HepG2 (cell line): ENCODE results near the gene CDC42EP1. TPM values are rescaled to one million over a fixed set of nuclear protein-coding genes. Genes with fewer than 3 reads are reported as not detected.

ENCODE experiments used
- AGO1 ChIP-seq: fragments of 200-400 bp; formaldehyde crosslinking; IDR thresholded peaks from 2 replicates; pipeline ENCODE4 v1.6.1; 2017; ENCODE audit warnings: mild to moderate bottlenecking, low read depth, low read length, moderate library complexity; ENCODE audit not compliant: poor library complexity, severe bottlenecking
- BRD4 ChIP-seq: sonication (generic); formaldehyde crosslinking; IDR thresholded peaks from 2 replicates; pipeline ENCODE4 v1.4.0; 2020; ENCODE audit warnings: missing genetic modification reagents
- ETS1 ChIP-seq: sonication (generic); formaldehyde crosslinking; IDR thresholded peaks from 2 replicates; pipeline ENCODE4 v1.4.0; 2020; ENCODE audit warnings: missing genetic modification reagents
- GTF3A ChIP-seq: sonication (generic); formaldehyde crosslinking; conservative IDR thresholded peaks from 2 replicates; pipeline ENCODE4 v1.4.0; 2020; ENCODE audit warnings: mild to moderate bottlenecking, missing genetic modification reagents
- HDAC6 ChIP-seq: fragments of 200-600 bp; sonication (generic); IDR thresholded peaks from 2 replicates; pipeline ENCODE4 v1.7.0; 2017; ENCODE audit warnings: mild to moderate bottlenecking, antibody characterized with exemption, low read length, low read depth
- HMGA1 ChIP-seq: sonication (generic); formaldehyde crosslinking; conservative IDR thresholded peaks from 2 replicates; pipeline ENCODE4 v1.4.0; 2020; ENCODE audit warnings: missing genetic modification reagents
- KLF11 ChIP-seq: IDR thresholded peaks from 2 replicates; pipeline ENCODE4 v1.6.1; 2016; ENCODE audit warnings: missing compliant biosample characterization
- NR3C1 ChIP-seq: sonication (generic); formaldehyde crosslinking; IDR thresholded peaks from 2 replicates; pipeline ENCODE4 v1.4.0; 2020; ENCODE audit warnings: missing genetic modification reagents
- POLR2AphosphoS5 ChIP-seq: IDR thresholded peaks from 2 replicates; pipeline ENCODE4 v1.6.1; 2012; ENCODE audit warnings: low read depth, low read length
- PTBP1 ChIP-seq: fragments of 200-400 bp; formaldehyde crosslinking; IDR thresholded peaks from 2 replicates; pipeline ENCODE4 v1.6.1; 2018; ENCODE audit warnings: low read length, low read depth; ENCODE audit not compliant: poor library complexity, severe bottlenecking
- RELA ChIP-seq: sonication (generic); formaldehyde crosslinking; IDR thresholded peaks from 2 replicates; pipeline ENCODE4 v1.4.0; 2020; ENCODE audit warnings: missing genetic modification reagents
- SRF ChIP-seq: IDR thresholded peaks from 2 replicates; pipeline ENCODE4 v1.6.1; 2011; ENCODE audit warnings: mild to moderate bottlenecking, low read depth, low read length, moderate library complexity
- TBX2 ChIP-seq: sonication (generic); formaldehyde crosslinking; IDR thresholded peaks from 2 replicates; pipeline ENCODE4 v1.5.0; 2020; ENCODE audit warnings: missing genetic modification reagents, mild to moderate bottlenecking, borderline replicate concordance
- U2AF2 ChIP-seq: fragments of 200-400 bp; formaldehyde crosslinking; IDR thresholded peaks from 2 replicates; pipeline ENCODE4 v1.6.1; 2017; ENCODE audit warnings: low read depth, mild to moderate bottlenecking, low read length
- XBP1 ChIP-seq: sonication (generic); formaldehyde crosslinking; IDR thresholded peaks from 2 replicates; pipeline ENCODE4 v1.5.0; 2020; ENCODE audit warnings: missing genetic modification reagents
- YEATS2 ChIP-seq: sonication (generic); formaldehyde crosslinking; IDR thresholded peaks from 2 replicates; pipeline ENCODE4 v1.4.0; 2020; ENCODE audit warnings: missing genetic modification reagents, borderline replicate concordance
- ZBTB2 ChIP-seq: sonication (generic); formaldehyde crosslinking; IDR thresholded peaks from 2 replicates; pipeline ENCODE4 v1.8.0; 2022; ENCODE audit warnings: low read depth, missing genetic modification reagents
- ZC3H4 ChIP-seq: sonication (generic); formaldehyde crosslinking; IDR thresholded peaks from 2 replicates; pipeline ENCODE4 v1.4.0; 2020; ENCODE audit warnings: missing genetic modification reagents, borderline replicate concordance
- ZNF12 ChIP-seq: sonication (generic); formaldehyde crosslinking; IDR thresholded peaks from 2 replicates; pipeline ENCODE4 v1.5.0; 2020; ENCODE audit warnings: missing genetic modification reagents
- ZNF17 ChIP-seq: sonication (generic); formaldehyde crosslinking; IDR thresholded peaks from 2 replicates; pipeline ENCODE4 v1.5.0; 2020; ENCODE audit warnings: mild to moderate bottlenecking, missing genetic modification reagents
- ZNF281 ChIP-seq: sonication (generic); formaldehyde crosslinking; IDR thresholded peaks from 2 replicates; pipeline ENCODE4 v1.4.0; 2020; ENCODE audit warnings: missing genetic modification reagents, borderline replicate concordance
- ZNF317 ChIP-seq: sonication (generic); formaldehyde crosslinking; IDR thresholded peaks from 2 replicates; pipeline ENCODE4 v1.5.0; 2020; ENCODE audit warnings: mild to moderate bottlenecking, missing genetic modification reagents
- ZNF33B ChIP-seq: sonication (generic); formaldehyde crosslinking; IDR thresholded peaks from 2 replicates; pipeline ENCODE4 v1.5.1; 2020; ENCODE audit warnings: mild to moderate bottlenecking, missing genetic modification reagents
- ZNF543 ChIP-seq: sonication (generic); formaldehyde crosslinking; IDR thresholded peaks from 2 replicates; pipeline ENCODE4 v1.4.0; 2020; ENCODE audit warnings: mild to moderate bottlenecking, missing genetic modification reagents
- ZNF792 ChIP-seq: IDR thresholded peaks from 2 replicates; pipeline ENCODE4 v1.6.1; 2016
- ZSCAN22 ChIP-seq: sonication (generic); formaldehyde crosslinking; IDR thresholded peaks from 2 replicates; pipeline ENCODE4 v1.4.0; 2020; ENCODE audit warnings: mild to moderate bottlenecking, missing genetic modification reagents
- polyA plus RNA-seq, 8 experiments: library from polyadenylated mRNA; depleted of rRNA in 3 of 8; stranded (reverse) in 7 of 8; unstranded in 1 of 8; fragments of >200 nt; fragmentation: Illumina TruSeq in 4 of 8; extraction: Trizol in 4 of 8; gene quantifications; 2 replicates each; pipeline versions ENCODE4 v1.2.1 to v1.2.3, GENCODE V29; 2011 to 2016; ENCODE audit warnings: low read depth in 4 of 8, missing spikeins in 1 of 8, mixed read lengths in 1 of 8; ENCODE audit not compliant: insufficient read depth in 1 of 8
- total RNA-seq, 5 experiments: library from RNA; depleted of rRNA; stranded (reverse); fragments of >200 nt; fragmentation: Illumina TruSeq; extraction: Trizol; gene quantifications; 2 replicates each; pipeline ENCODE4 v1.2.3, GENCODE V29; 2016; ENCODE audit warnings: low read depth in 1 of 5

The CDC42EP1 gene
- total and polyA plus RNA-seq, 2 of the 13 experiments (the other 11 are each of a cell fraction or from before 2014, with no cell fraction given): 17.1 to 29.5 TPM

GRCh38 chr22:37569009-37569920, 9.0 kb downstream of the CDC42EP1 start (continued):
- TF ChIP-seq RELA (CRISPR knock-in tag) (peak; percentile 29; the same call in 1 of the 2 replicates), SRF (peak; percentile 96), ETS1 (CRISPR knock-in tag) (no peak), ZNF33B (CRISPR knock-in tag) (peak; percentile 92), ZBTB2 (no peak), ZSCAN22 (CRISPR knock-in tag) (no peak), HDAC6 (no peak), KLF11 (CRISPR knock-in tag) (0 out of 2 replicates have a peak, but pooled peaks have one; percentile 63), POLR2AphosphoS5 (peak; percentile 91), BRD4 (CRISPR knock-in tag) (no peak), ZNF17 (CRISPR knock-in tag) (no peak), ZNF317 (CRISPR knock-in tag) (peak; percentile 80), ZNF281 (CRISPR knock-in tag) (peak; percentile 83), TBX2 (CRISPR knock-in tag) (peak; percentile 80), U2AF2 (no peak), AGO1 (peak; percentile 98), PTBP1 (no peak), HMGA1 (no peak), ZNF543 (CRISPR knock-in tag) (peak; percentile 59; the same call in 1 of the 2 replicates), ZC3H4 (CRISPR knock-in tag) (no peak; the same call in 1 of the 2 replicates), ZNF792 (CRISPR knock-in tag) (peak; percentile 82), GTF3A (CRISPR knock-in tag) (no peak), ZNF12 (CRISPR knock-in tag) (0 out of 2 replicates have a peak, but pooled peaks have one; percentile 20), XBP1 (CRISPR knock-in tag) (no peak), NR3C1 (CRISPR knock-in tag) (no peak), YEATS2 (CRISPR knock-in tag) (peak; percentile 66; the same call in 1 of the 2 replicates)
